Femur (tissue), 1 donor: ENCODE data around the gene MRPS18A.

Source experiments
- DNase-seq: peaks from one replicate; pipeline ENCODE4 v3.0.0-alpha.2; 2017

MRPS18A gene

DNA sequence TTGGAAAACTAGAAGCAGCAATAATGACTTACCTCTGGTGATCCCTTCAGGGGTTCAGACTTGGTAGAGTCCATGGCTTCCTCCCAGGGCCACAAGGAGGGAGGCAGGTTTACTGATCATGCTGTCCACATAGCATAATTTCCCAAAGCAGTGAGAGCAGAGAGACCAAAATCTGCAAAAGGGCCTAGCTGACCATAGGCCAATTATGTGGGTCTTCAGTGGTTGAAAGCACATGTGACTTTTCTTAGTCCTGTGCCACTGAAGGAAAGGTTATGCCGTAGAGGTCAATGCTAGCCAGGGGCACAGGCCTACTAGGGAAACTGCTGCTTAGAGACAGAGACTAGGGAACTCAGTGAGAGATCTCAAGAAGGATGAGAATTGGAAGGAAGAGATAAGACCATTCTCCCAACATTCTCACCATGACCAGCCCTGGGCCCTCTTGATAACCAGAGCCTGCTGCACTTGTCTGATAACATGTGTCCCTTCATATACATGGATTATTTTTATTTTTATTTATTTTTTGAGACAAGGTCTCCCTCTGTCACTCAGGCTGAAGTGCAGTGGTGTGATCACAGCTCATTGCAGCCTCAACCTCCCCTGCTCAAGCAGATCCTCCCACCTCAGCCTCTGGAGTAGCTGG is 56.5 kb downstream of the MRPS18A start:
- no peak for DNase-seq

DNA sequence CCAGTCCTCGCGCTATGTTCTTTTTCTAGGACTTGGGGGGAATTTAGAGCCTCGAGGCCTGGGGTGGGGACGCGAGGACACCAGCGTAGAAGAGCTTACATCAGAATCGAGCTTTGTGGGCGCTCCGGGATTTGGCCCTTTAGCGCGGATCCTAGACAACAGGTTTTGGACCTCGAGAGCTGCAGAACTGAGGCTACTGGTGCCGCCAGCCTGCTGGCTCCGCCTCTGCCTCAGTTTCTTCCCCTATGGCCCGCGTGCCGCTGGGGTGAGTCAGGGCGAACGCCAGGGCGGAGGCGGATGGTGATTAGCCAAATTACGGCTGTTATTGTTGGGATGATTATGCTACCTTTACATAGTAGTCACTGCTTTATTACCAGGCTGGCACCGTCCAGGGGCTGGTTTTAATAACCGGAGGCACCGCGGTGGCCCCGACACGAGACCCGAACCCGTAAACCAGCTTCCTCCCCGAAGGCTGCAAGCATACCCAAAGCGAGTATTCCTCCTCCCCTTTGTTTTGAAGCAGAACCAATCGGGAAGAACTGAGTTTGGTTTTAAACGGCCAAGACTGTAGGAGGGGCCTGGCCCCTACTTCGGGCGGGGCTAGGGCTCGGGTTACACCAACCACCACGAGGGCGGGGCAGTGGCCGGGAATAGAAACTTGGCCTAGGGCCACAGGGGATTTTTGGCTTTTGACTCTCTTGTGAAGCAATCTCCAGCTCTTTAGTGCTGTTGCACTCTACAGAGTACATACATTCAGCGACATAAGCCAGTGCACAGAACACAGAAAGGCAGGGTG is 57.9 kb downstream of the MRPS18A start:
- DNase-seq: peak; percentile 99

DNA sequence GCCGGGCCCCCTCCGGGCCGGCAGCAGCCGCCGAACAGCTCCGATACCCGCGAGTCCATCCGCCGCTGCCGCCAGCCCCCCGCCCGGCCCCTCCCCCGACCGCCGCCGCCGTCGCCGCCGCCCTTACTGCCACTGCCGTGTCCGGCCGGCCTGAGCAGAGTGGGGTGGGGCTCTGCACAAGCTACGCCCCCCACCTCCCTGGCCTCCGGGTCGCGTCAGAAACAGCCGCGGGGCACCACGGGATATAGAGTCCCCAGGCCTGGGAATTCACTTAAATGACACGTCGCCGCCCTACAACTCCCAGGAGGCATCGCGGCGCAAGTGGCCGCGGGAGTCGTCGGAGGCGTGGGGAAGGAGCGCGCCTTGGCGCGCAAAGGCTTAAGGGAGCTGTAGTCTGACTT is 58.5 kb downstream of the MRPS18A start, which contains the start of gene GTPBP2:
Gene GTPBP2, minus strand, starts transcription at position 161 of the 401 bp plus-strand sequence. Its CDS starts 102 bp downstream, at position 59.
- peak; percentile 99 for DNase-seq

DNA sequence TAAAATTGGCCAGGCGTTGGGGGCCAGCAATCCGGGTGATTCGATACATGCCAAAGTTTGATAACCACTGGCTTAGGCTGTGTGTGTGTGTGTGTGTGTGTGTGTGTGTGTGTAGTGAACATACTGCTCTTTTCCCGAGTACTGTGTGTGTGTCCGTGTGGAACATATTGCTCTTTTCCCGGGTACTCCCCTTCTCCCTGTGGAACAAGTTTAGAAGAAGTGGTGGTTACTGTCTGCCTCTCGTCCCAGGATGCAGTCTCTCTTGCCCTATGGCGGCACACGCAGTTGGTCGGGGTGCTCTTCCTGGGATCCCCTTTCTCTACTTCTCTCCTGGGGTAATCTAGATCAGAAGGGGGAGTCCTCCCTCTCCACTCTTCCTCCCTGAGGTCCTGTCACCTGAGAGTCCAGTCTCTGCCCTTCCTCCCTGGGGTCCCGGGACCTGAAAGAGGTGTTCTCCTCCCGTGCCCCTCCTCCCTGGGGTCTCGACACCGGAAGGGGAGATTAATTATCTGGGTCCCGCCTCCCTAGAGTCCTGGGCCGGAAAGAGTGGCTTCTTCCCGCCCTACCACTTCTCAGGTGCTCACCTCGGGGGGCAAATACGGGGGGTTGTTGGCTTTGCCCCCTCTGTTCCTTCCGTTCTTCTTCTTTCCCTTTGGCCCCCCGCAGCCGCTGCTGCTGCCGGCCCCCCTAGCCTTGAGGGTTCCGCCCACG is 59.0 kb downstream of the MRPS18A start:
- DNase-seq: peak; percentile 69

DNA sequence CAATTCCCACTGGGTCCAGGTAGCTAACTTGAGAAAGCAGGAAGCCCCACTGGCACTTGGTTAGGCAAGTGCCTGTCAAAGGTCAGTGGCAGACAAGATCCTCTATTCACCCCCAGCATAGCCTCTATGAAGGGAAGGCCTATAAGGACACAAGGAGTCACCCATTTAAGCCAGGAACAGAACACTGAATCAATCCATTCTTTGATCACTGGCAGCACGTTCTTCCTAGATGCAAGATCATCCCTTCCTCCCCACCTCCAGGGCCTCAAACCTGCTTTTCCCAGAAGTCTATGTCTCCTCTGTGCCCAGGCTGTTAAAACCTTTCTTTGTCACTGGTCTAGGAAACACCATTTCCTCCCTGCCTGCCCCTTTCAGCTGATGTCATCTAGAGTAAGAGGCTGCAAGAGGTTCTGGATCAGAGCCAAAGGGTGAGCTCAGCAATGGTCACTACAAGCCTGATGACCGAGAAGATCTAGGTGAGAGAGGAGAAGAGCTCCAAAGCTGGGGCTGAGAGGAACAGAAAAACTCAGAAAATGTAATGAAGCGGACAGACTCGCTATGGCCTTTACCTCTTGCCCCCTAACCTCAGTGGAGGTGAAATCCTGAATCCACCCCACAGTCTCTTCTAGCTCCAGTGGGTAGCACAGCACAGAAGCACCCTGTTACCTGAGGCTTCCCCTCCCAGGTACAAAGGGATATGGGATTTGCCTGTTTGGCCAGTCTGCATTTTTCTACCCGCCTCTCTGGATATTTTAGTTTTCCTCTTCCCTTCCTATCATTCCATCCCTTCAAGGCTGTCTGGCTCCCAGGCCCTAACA is 60.4 kb downstream of the MRPS18A start:
- DNase-seq: peak; percentile 81

DNA sequence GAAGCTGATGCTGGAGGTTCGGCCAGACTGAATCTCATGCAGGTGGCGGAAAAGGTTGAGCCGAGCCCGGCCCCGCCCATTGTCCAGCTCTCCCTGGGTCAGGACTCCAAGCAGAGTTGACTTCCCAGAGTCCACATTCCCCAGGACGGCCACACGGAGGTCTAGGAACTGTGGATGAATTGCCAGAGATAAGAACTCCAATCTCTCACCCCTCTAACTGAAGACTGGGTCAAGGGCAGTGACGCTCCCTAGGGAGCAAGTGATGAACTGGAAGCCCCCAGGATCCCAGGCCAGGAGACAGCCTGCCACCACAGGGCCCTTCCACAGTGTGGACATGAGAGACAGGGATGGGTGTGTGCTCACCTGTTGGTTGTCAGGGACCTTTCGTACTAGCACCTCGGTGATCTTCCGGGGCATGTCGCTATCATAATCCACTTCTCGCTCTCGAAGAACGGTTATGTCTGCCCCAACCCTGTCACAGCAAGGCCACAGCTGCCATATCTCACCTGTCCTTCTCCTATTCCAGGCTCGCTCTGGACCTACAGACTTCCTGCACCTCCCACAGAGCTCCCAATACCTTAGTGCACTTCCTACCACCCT is 62.1 kb downstream of the MRPS18A start:
- DNase-seq: no peak

DNA sequence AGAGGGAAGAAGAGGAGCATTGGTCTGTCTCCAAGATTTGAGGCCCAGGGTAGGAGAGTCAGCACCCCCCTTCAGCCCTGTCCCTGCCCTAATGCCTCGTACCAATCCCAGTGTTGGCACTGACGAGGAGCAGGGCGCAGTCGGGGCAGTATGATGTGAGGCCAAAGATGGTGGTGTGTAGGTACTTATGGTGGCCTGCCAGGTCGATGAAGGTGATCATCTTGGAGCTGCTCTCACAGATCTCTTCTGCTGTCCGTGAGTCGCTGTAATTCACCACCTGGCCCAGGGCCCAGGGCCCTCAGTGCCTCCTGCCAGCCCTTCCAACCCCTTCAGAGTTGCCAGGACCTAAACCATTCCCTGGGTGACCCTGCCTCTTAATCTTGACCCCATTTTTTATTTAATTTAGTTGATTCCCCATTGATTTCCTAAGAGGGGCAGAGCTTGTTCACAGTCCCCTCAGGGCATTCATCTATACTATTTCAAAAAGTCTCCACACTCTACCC is 62.8 kb downstream of the MRPS18A start:
- no peak for DNase-seq

DNA sequence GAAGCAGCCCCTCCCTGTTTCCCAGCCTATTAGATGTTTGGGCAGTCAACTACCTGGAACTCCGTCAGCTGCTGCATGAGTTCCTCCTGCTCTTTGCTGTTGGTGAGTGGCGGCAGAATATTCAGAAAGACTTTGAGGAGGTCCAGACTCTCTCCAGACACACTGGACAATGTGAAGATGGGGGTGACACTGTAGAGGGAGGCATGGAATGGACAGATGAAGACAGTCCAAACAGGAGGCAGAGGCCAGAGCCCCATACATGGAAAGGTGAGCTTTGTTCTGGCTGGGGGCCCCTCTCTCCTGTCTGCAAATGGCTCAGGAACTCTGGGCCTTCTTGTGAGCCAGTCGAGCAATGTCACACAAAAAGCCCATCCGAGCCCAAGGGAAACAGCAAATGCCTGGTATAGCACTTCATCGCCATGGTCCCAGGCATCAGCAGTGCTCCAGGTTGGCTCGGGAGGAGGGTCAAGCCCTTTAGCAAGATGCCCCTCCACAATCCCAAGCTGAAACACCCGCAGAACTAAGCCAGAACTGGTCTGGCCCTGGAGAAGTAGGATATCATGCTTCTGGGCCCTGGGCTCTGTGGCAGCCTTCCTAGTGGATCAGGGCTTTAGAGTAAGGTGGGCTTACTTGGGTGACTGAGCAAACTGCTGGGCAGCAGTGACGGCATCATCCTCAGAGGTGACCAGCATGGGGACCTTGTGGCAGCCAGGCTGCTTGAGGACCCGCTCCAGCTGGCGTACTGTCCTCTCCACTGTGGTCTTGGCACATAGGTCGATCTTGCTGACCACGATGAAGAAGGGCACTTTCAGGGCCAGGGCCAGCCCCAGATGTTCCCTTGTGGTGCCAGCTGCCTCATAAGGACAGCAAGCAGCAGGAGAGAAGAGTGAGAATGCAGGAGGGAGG is 63.5 kb downstream of the MRPS18A start:
- DNase-seq: no peak

DNA sequence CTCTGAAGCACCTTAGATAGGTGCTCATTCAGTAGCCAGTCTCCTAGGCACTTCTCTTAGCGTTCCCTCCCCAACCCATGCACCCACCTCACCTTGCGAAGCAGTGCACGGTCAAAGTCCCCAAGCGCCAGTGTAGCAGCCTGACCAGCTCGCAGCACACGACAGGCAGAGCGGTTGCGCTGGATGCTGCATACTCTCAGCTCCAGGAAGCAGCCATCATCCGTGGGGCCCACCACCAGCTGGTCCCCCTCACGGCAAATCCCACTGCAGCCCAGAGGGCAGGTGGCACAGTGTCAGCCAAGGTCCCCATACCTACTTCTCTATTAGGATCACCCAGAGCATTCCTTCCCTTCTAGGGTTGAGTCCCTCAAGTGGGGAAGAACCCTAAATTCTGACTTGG is 65.0 kb downstream of the MRPS18A start:
- no peak for DNase-seq

DNA sequence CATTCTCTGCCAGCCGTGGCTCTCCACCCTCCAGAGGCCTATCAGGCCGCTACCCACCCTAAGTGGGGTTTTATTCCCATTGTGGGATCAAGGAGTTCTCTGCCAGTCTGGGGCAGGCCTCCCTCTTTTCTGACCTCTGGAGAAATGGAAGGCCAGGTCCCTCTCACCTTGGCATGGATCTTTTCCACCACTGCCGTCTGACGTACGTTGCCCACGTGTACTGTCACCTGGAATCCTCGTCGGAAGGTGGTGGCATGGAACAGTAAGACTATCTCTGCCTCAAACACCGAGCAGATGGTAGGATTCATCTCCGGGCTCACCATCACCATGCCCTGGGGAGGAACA is 65.8 kb downstream of the MRPS18A start:
- DNase-seq: no peak
